HG03457 (cell line): ENCODE measurements around the gene SLC41A3.
"Not testable (repeated sequence)": the region's sequence is repeated elsewhere in the genome, so short reads cannot be mapped to it uniquely, and the experiment has no call there.

Source experiments
- ATAC-seq: cut with Tn5 transposase; IDR thresholded peaks from one replicate; pipeline ENCODE4 v1.9.1; 2021; ENCODE audit warnings: moderate number of reproducible peaks; ENCODE audit not compliant: unreplicated experiment

The SLC41A3 gene

GRCh38 chr3:126107203-126107939 lies 23.4 kb upstream of the SLC41A3 start:
- ATAC-seq: no peak

- ATAC-seq: no peak
Measured at GRCh38 chr3:126106336-126107202, 22.6 kb upstream of the SLC41A3 start.

GRCh38 chr3:126105691-126106187 lies 21.8 kb upstream of the SLC41A3 start:
- ATAC-seq: no peak

- ATAC-seq: no peak
Measured at GRCh38 chr3:126104742-126105605, 21.1 kb upstream of the SLC41A3 start.

- ATAC-seq: no peak
Measured at GRCh38 chr3:126104028-126104635, 20.2 kb upstream of the SLC41A3 start.

- ATAC-seq: no peak
Measured at GRCh38 chr3:126103121-126104027, 19.4 kb upstream of the SLC41A3 start.

- no peak for ATAC-seq
Measured at GRCh38 chr3:126102530-126102951, 18.6 kb upstream of the SLC41A3 start.

- ATAC-seq: no peak
Measured at GRCh38 chr3:126102011-126102410, 18.1 kb upstream of the SLC41A3 start.

GRCh38 chr3:126101521-126101982 lies 17.6 kb upstream of the SLC41A3 start:
- ATAC-seq: no peak

GRCh38 chr3:126100634-126101301 lies 16.8 kb upstream of the SLC41A3 start:
- ATAC-seq: no peak

- no peak for ATAC-seq
Measured at GRCh38 chr3:126100269-126100633, 16.3 kb upstream of the SLC41A3 start.

- ATAC-seq: no peak
Measured at GRCh38 chr3:126098391-126098858, 14.5 kb upstream of the SLC41A3 start.

GRCh38 chr3:126097801-126098200 lies 13.9 kb upstream of the SLC41A3 start:
- no peak for ATAC-seq

GRCh38 chr3:126096274-126096673 lies 12.3 kb upstream of the SLC41A3 start:
- not testable (repeated sequence) for ATAC-seq

- ATAC-seq: not testable (repeated sequence)
Measured at GRCh38 chr3:126092128-126092527, 8.2 kb upstream of the SLC41A3 start.

- ATAC-seq: no peak
Measured at GRCh38 chr3:126087552-126088175, 3.7 kb upstream of the SLC41A3 start.

GRCh38 chr3:126085841-126086240 lies 1.9 kb upstream of the SLC41A3 start:
- ATAC-seq: no peak

- no peak for ATAC-seq
Measured at GRCh38 chr3:126085276-126085675, 1.4 kb upstream of the SLC41A3 start.
